GM18909 (cell line): ENCODE results near the gene ABCC10.
"Not testable (repeated sequence)": the region's sequence is repeated elsewhere in the genome, so short reads cannot be mapped to it uniquely, and the experiment has no call there.

ENCODE experiments used
- ATAC-seq: cut with Tn5 transposase; IDR thresholded peaks from one replicate; pipeline ENCODE4 v1.9.1; 2021; ENCODE audit warnings: mild to moderate bottlenecking; ENCODE audit not compliant: unreplicated experiment, poor library complexity

The ABCC10 gene

DNA sequence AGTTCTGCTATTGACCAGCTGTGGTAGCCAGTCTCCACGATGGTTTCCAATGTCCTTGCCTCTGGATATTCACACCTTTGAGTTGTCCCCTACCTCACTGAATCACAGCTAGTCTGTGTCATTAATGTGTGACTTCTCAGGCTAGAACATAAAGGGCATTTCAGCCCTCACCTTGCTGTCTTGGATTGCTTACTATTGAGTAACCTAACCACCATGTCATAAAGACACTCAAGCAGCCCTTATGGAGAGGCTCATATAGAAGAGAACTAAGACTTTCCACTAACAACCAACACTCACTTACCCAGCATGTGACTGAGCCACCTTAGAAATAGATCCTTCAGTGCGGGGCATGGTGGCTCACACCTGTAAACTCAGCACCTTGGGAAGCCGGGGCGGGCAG, 19.1 kb upstream of the ABCC10 start:
- no peak for ATAC-seq

DNA sequence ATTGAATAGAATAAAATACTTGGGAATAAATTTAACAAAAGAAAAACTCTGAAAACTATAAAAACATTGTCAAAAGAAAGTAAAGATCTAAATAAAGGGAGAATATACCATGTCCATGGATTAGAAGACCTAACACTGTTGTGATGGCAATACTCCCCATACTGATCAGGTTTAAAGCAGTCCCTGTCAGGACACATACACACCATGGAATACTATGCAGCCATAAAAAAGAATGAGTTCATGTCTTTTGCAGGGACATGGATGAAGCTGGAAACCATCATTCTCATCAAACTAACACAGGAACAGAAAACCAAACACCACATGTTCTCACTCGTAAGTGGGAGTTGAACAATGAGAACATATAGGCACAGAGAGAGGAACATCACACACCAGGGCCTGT, 16.6 kb upstream of the ABCC10 start:
- ATAC-seq: not testable (repeated sequence)

DNA sequence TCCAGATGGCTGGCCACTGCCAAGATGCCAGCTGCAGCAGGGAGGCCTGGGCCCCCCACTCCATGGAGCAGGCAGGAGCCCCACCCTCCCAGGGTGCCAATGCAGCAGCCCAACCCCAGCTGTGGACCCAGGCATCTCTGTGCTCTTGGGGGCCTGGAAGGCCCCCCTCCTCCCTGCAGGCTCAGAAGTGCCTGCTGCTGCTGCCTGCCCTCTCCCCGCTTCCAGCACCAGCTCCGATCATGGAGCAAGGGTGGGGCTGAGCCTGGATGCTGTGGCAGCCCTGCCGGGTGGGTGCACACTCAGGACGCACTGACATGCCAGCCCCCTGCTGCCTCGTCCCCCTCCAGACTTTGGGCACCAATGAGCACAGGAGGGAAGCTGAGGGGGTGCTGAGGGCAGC, 14.8 kb upstream of the ABCC10 start:
- no peak for ATAC-seq

DNA sequence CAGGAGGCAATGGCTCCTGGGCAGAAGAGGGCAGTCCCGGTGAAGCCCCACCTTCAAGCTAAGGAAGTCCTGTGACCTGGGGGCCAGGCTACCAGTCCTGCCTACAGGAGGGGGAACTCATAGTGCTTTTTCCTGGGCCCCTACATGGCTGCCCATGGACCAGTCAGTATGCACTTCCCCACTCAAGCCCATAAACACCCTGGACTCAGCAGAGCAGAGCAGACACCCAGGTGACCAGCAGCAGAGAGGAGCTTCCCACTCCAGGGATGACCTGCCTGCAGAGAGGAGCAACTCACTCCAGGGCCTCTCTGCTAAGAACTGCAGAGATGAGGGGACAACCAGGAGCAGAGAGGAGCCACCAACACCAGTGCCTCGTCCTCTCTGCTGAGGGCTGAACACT, 14.3 kb upstream of the ABCC10 start:
- no peak for ATAC-seq

DNA sequence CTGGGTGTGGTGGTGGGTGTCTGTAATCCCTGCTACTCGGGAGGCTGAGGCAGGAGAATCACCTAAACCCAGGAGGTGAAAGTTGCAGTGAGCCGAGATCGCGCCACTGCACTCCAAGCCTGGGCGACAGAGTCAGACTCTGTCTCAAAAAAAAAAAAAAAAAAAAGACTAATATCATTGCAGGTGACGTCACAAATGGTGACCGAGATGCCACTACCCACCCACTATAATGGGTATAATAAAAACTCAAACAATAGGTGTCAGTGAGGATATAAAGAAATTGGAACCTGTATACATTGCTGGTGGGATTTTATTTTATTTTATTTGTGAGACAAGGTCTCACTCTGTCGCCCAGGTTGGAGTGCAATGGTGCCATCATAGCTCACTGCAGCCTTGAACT, 12.1 kb upstream of the ABCC10 start:
- not testable (repeated sequence) for ATAC-seq

DNA sequence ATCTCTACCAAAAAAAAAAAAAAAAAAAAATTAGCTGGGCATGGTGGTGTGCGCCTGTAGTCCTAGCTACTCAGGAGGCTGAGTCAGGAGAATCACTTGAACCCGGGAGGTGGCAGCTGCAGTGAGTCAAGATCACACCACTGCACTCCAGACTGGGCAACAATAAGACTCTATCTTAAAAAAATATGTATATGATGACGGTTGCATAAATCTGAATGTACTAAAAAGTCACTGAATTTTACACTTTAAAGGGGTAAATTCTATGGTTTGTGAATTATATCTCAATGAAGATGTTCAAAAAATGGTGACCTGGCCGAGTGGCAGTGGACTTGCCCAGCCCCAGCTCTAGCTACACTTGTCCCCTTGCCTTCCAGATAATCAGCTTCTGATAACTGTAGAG, 10.4 kb upstream of the ABCC10 start:
- no peak for ATAC-seq

DNA sequence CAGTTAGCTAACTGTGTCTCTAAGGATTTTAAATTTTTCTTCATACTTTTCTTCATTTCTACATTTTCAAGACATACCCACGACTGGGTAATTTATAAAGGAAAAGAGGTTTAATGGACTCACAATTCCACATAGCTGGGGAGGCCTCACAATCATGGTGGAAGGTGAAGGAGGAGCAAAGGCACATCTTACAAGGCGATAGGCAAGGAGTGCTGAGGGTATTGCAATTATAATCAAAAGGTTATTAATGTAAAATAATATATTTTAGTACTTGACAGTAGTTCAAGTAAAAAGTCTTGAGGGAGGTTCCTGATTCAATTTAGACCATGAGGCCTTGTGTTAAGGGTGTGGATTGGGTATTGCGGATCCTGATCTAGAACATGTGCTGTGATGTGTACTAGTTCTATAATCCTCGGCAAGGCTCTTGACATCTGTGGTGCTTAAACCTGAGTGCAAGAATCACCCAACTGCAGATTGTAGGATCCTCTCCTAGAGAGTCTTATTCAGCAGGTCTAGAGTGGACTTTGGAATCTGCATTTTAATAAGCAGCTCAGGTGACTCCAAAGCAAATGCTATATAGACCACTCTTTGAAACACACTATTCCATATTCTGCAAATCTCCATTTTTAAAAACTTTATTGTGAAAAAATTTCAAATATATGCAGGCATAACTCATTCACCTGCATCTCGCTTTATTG, 7.2 kb upstream of the ABCC10 start:
- ATAC-seq: no peak

DNA sequence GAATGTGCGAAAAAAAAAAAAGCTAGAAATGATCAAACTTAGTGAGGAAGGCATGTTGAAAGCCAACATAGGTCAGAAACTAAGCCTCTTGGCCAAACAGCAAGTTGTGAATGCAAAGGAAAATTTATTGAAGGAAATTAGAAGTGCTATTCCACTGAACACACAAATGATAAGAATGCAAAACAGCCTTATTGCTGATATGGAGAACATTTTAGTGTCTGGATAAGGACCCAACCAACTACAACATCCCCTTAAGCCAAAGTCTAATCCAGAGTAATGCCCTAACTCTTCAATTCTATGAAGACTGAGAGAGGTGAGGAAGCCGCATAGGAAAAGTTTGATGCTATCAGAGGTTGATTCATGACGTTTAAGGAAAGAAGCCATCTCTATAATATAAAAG, 5.5 kb upstream of the ABCC10 start:
- no peak for ATAC-seq

DNA sequence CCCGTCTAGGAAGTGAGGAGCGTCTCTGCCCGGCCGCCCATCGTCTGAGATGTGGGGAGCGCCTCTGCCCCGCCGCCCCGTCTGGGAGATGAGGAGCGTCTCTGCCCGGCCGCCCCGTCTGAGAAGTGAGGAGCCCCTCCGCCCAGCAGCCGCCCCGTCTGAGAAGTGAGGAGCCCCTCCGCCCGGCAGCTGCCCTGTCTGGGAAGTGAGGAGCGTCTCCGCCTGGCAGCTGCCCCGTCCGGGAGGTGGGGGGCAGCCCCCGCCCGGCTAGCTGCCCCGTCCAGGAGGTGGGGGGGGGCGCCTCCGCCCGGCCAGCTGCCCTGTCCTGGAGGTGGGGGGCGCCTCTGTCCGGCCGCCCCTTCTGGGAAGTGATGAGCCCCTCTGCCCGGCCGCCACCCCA, 2.3 kb upstream of the ABCC10 start:
- ATAC-seq: not testable (repeated sequence)

DNA sequence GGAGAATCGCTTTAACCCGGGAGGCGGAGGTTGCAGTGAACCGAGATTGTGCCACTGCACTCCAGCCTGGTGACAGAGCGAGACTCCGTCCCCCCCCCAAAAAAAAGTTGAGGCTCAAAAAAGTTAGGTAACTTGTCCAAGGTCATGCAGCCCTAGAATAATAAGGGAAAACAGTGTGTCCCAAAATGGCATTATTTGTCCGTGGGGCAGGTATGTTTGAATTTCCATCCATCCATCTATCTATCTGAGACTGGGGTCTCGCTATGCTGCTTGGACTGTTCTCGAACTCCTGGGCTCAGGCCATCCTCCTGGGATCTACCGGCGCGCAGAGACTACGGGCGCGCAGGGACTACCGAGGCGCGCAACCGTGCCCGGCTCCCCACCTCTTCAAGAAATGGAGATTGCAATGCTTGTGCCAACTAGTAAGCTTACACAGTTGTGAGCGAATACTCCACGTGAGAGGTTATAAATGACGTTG, 374 bp upstream of the ABCC10 start:
- no peak for ATAC-seq

DNA sequence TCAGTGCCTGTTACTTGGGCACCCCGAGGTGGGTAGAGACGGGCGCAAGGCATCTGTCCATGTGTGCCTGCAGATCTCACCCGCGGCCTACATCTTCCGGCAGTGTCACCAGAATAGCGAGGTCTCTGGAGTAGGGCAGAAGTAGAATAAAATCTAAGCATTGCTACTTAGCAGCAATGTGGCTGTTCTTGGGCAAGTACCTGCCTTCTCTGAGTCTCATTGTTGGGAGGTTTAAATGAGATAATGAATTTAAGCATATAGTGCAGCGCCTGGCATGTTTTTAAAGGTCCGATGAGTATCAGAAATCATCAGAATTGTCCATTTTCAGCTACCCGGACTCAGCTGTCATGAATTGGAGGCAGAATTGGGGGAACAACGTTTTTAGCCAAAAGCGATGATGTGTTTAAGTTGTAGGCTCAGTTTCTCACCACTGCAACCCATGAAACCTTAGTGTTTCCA, 800 bp downstream of the ABCC10 start:
- ATAC-seq: no peak

DNA sequence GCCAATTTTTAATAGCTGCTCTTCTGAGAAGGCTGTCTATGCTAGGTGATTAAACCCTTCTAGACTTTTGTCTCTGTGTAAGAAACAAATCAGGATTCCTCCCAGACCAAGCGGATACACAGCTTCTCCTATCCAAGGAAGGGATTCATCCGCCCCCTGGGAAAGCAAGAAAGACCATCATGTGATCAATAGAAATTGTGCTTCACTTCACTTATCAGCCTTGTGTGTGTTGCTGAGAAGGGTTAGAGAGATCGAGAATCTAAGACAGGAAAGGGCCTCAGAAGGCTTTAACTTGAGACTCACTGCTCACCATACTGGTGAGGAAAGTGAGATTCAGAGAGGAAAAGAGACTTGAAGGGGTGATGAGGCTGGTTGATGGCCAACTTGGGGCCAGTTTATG, 1.5 kb downstream of the ABCC10 start:
- ATAC-seq: no peak

DNA sequence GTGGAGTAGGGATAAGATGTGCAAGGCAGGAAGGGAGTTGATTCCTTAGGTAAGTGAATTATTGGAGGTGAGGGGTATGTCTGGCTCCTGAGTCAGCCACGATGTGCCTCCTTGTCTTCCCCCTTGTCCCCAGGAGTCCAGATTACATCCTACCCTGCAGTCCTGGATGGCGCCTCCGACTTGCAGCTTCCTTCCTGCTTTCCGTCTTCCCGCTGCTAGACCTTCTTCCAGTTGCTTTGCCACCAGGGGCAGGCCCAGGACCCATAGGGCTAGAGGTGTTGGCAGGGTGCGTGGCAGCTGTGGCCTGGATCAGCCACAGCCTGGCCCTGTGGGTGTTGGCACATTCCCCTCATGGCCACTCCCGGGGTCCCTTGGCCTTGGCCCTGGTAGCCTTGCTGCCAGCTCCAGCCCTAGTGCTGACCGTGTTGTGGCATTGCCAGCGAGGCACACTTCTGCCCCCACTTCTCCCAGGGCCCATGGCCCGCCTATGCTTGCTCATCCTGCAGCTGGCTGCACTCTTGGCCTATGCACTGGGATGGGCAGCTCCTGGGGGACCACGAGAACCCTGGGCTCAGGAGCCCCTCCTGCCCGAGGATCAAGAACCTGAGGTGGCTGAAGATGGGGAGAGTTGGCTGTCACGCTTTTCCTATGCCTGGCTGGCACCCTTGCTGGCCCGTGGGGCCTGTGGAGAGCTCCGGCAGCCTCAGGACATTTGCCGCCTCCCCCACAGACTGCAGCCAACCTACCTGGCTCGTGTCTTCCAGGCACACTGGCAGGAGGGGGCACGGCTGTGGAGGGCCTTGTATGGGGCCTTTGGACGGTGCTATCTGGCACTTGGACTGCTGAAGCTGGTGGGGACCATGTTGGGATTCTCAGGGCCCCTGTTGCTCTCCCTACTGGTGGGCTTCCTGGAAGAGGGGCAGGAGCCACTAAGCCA, 4.9 kb downstream of the ABCC10 start:
- ATAC-seq: no peak

DNA sequence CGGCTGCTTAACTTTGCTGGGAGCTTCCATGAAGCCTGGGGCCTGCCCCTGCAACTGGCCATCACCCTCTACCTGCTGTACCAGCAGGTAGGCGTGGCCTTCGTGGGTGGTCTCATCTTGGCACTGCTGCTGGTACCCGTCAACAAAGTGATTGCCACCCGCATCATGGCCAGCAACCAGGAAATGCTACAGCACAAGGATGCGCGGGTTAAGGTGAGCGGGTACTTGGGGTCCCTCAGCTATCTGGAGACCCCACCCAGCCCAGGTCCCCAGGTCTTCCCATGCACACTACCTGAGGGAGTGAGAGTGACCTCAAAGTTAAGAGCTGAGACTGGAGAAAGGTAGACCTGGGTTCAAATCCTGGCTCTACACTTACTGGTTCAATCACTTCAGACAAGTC, 5.8 kb downstream of the ABCC10 start:
- ATAC-seq: no peak

DNA sequence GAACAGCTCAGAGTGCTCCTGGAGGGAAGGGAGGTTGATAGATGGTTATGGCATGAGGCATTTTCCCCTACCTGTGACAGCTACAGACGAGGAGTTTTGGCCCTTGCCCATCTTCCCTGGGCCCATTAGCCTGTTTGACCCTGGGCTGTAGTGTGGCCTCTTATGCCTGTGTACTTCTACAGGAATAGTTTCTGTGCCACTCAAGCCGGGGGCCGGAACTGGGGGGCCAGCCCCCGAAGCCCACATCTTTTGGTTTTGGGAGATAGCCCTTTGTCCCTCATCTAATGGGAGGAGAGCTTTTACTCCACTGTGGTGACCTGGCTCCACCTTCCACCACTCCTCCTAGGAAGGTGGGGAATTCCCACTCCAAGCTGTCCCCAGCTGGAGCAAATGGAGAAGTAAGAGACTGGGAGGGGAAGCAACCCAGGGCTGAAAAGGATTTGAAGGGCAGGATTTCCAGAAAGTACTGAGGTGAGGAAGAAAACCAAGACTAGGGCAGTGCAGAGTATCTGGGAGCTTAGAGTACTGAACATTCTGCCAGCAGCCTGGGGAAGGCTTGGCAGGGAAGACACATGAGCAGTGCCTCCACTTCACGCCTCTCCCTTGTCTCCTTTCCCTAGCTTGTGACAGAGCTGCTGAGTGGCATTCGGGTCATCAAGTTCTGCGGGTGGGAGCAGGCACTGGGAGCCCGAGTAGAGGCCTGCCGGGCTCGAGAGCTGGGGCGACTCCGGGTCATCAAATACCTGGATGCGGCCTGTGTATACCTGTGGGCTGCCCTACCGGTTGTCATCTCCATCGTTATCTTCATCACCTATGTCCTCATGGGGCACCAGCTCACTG, 6.9 kb downstream of the ABCC10 start:
- no peak for ATAC-seq

DNA sequence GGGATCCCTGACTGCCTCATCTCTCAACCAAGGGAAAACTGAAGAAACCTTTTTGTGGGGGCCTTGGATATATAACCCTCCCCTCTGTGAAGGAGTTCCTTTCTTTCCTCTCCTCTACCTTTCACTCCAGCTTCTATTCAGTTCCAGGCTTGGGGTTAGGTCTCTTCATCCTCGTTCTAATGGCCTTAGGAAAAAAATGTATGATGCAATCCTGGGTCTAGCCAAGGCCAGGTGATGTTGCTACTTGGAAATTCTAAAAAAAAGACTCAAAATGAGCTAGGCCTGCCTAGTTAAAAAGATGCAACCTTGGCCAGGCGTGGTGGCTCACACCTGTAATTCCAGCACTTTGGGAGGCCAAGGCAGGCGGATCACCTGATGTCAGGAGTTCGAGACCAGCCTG, 7.6 kb downstream of the ABCC10 start:
- ATAC-seq: no peak

DNA sequence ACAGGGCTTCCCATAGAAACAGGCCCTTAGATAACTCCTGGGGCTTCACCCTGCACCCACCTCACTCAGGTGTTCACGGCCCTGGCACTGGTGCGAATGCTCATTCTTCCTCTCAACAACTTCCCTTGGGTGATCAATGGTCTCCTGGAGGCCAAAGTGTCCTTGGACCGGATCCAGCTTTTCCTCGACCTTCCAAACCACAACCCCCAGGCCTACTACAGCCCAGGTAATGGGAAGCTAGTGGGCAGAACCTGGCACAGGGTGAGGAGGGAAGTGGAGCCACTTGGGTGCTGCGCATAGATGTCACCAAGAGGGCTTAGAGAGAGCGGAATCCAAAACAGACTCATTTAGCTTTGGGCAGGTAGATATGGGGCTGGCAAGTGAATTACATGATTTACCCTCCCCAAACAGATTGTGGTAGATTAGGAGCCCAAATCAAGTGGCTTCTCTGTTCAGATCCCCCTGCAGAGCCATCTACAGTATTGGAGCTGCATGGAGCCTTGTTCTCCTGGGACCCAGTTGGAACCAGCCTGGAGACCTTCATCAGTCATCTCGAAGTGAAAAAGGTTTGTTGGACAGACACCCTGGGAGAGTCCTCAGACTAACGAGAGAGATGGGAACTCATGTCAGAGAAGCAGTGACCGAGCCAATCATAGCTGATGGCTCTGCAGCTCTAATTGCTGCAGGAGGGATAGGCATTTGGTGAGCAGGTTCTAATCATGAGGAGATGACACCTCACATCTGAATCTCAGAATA, 8.5 kb downstream of the ABCC10 start:
- no peak for ATAC-seq

DNA sequence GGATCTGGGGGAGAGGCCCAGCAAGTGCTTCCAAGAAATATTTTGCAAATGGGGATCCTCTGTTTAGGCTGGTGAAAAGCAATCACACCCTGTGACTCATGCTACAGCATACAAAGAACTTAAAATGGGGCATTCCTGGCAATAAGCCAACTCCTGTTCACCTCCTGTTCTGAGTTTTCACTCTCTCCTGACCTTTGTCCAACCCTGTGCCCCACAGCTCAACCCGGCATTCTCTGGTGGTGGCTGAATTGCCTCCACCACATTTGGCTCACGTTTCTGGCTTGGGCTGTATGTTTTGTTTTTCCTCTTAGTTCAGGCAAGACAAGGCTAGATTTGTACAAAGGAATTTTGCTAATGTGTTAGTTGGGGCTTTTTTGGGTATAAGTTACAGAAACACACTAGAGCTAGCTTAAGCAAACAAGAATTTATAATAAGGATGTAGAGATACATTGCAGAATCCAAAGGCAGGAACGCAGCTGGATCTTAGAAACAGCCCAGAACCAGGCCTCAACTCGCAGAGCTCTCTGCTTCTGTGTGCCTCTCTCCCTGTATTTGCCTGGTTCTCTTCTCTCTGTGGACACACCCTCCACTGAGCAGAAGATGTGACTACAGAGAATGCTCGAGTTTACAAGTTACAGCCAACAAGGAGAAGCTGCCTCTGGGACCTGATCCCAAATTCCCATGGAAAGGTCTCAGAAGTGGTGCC, 9.4 kb downstream of the ABCC10 start:
- ATAC-seq: no peak

DNA sequence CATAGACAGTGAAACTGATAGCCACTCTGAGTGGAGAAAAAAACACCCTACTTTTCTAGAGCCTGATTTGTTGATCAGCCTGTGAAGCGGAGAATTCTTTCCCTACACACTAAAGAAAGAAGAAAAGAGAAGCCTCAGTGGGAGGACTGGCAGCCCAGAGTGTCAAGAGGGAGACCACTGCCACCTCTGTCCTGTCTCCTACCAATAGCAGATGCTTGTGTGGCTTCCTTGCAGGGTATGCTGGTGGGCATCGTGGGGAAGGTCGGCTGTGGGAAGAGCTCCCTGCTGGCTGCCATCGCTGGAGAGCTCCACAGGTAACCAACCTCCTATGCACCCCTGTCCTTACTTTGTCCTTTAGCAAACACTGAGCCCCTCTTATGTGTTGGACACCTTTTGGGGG, 10.4 kb downstream of the ABCC10 start:
- no peak for ATAC-seq
